Measurements from ENCODE around the gene CDC23.
"Not testable (repeated sequence)": the region's sequence is repeated elsewhere in the genome, so short reads cannot be mapped to it uniquely, and the experiment has no call there.

The CDC23 gene

GRCh38 chr5:138170299-138170698 lies 42.8 kb downstream of the CDC23 start:
- DNase-seq (ENCODE audit: low read depth), result no peak
- TF ChIP-seq CTCF (IDR thresholded peaks at IDR 0.05; ENCODE audit: insufficient read depth, low read depth, low read length, missing control alignments), result no peak
- H3K4me3 ChIP-seq (ENCODE audit: low read depth, low read length), result no peak overlapping the region

GRCh38 chr5:138169124-138169523 lies 44.0 kb downstream of the CDC23 start:
- H3K4me3 ChIP-seq (ENCODE audit: low read depth, low read length), result no peak overlapping the region
- DNase-seq (ENCODE audit: low read depth), result no peak
- no peak for TF ChIP-seq CTCF (IDR thresholded peaks at IDR 0.05; ENCODE audit: insufficient read depth, low read depth, low read length, missing control alignments)

- TF ChIP-seq CTCF (IDR thresholded peaks at IDR 0.05; ENCODE audit: insufficient read depth, low read depth, low read length, missing control alignments), result no peak
- no peak overlapping the region for H3K4me3 ChIP-seq (ENCODE audit: low read depth, low read length)
- DNase-seq (ENCODE audit: low read depth), result no peak
Measured at GRCh38 chr5:138163721-138164120, 49.4 kb downstream of the CDC23 start.

GRCh38 chr5:138160706-138161105 lies 52.4 kb downstream of the CDC23 start:
- DNase-seq (ENCODE audit: low read depth), result no peak
- H3K4me3 ChIP-seq (ENCODE audit: low read depth, low read length), result no peak overlapping the region
- TF ChIP-seq CTCF (IDR thresholded peaks at IDR 0.05; ENCODE audit: insufficient read depth, low read depth, low read length, missing control alignments), result no peak

GRCh38 chr5:138159666-138160065 lies 53.5 kb downstream of the CDC23 start:
- no peak for TF ChIP-seq CTCF (IDR thresholded peaks at IDR 0.05; ENCODE audit: insufficient read depth, low read depth, low read length, missing control alignments)
- no peak overlapping the region for H3K4me3 ChIP-seq (ENCODE audit: low read depth, low read length)
- no peak for DNase-seq (ENCODE audit: low read depth)

GRCh38 chr5:138157626-138158025 lies 55.5 kb downstream of the CDC23 start:
- no peak for DNase-seq (ENCODE audit: low read depth)
- no peak for TF ChIP-seq CTCF (IDR thresholded peaks at IDR 0.05; ENCODE audit: insufficient read depth, low read depth, low read length, missing control alignments)
- no peak overlapping the region for H3K4me3 ChIP-seq (ENCODE audit: low read depth, low read length)

- DNase-seq (ENCODE audit: low read depth); H3K4me3 ChIP-seq (ENCODE audit: low read depth, low read length): not testable (repeated sequence)
Measured at GRCh38 chr5:138155977-138156376, 57.1 kb downstream of the CDC23 start.

Data from GM12865 (cell line).